Ishikawa (cell line): ENCODE measurements around the gene PVR.

Experiments
- CEBPB ChIP-seq: IDR thresholded peaks from 2 replicates; pipeline ENCODE4 v1.6.1; 2012
- CREB1 ChIP-seq: IDR thresholded peaks from 2 replicates; pipeline ENCODE4 v1.6.1; 2012; ENCODE audit warnings: low read depth
- EGR1 ChIP-seq: IDR thresholded peaks from 2 replicates; pipeline ENCODE4 v1.6.1; 2012
- EP300 ChIP-seq: IDR thresholded peaks from 2 replicates; pipeline ENCODE4 v1.6.1; 2012; ENCODE audit warnings: borderline replicate concordance
- FOXM1 ChIP-seq: IDR thresholded peaks from 2 replicates; pipeline ENCODE4 v1.6.1; 2012; ENCODE audit warnings: low read depth, borderline replicate concordance
- NFIC ChIP-seq: IDR thresholded peaks from 2 replicates; pipeline ENCODE4 v1.6.1; 2012
- RAD21 ChIP-seq: IDR thresholded peaks from 2 replicates; pipeline ENCODE4 v1.6.1; 2012; ENCODE audit warnings: low read depth
- REST ChIP-seq: IDR thresholded peaks from 2 replicates; pipeline ENCODE4 v1.6.1; 2012; ENCODE audit warnings: low read depth, mild to moderate bottlenecking
- TAF1 ChIP-seq: IDR thresholded peaks from 2 replicates; pipeline ENCODE4 v1.6.1; 2012; ENCODE audit warnings: low read depth, mild to moderate bottlenecking
- TCF12 ChIP-seq: IDR thresholded peaks from 2 replicates; pipeline ENCODE4 v1.6.1; 2012; ENCODE audit warnings: low read depth
- TEAD4 ChIP-seq: IDR thresholded peaks from 2 replicates; pipeline ENCODE4 v1.6.1; 2012
- YY1 ChIP-seq: IDR thresholded peaks from 2 replicates; pipeline ENCODE4 v1.6.1; 2012; ENCODE audit warnings: low read depth
- ZBTB7A ChIP-seq: IDR thresholded peaks from 2 replicates; pipeline ENCODE4 v1.6.1; 2012; ENCODE audit warnings: low read depth
- TF ChIP-seq, protein P1 (sequence below): IDR thresholded peaks from 2 replicates; pipeline ENCODE4 v1.6.1; 2012
- TF ChIP-seq, protein P2 (sequence below): IDR thresholded peaks from 2 replicates; pipeline ENCODE4 v1.6.1; 2012

PVR gene

DNA sequence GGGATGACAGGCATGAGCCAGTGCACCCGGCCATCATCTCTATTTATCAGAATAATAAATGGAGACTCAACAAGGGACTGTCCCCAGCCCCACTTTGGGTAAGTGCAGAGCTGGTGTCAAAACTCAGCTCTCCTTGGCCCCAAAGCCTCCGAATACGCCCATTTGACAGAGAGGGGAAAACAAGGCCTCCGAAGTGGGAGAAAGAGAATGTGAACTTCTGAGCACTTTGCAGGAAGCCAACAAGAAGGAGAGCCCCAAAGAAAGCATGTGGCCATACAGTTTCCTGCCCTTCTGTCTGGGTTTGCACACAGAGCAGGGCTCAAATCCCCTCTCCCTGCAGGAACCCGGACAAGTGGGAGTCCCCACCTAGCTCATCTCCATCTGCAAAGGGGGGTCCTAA is 56.8 kb downstream of the PVR start:
- TF ChIP-seq TAF1 (no peak), FOXM1 (no peak), YY1 (no peak), CREB1 (no peak), EP300 (no peak), ZBTB7A (no peak), EGR1 (no peak), RAD21 (no peak), TEAD4 (no peak), REST (no peak), NFIC (no peak), TCF12 (no peak), CEBPB (no peak)
- TF ChIP-seq, protein P1, sequence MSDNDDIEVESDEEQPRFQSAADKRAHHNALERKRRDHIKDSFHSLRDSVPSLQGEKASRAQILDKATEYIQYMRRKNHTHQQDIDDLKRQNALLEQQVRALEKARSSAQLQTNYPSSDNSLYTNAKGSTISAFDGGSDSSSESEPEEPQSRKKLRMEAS, result no peak
- TF ChIP-seq, protein P2, sequence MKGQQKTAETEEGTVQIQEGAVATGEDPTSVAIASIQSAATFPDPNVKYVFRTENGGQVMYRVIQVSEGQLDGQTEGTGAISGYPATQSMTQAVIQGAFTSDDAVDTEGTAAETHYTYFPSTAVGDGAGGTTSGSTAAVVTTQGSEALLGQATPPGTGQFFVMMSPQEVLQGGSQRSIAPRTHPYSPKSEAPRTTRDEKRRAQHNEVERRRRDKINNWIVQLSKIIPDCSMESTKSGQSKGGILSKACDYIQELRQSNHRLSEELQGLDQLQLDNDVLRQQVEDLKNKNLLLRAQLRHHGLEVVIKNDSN, result no peak

DNA sequence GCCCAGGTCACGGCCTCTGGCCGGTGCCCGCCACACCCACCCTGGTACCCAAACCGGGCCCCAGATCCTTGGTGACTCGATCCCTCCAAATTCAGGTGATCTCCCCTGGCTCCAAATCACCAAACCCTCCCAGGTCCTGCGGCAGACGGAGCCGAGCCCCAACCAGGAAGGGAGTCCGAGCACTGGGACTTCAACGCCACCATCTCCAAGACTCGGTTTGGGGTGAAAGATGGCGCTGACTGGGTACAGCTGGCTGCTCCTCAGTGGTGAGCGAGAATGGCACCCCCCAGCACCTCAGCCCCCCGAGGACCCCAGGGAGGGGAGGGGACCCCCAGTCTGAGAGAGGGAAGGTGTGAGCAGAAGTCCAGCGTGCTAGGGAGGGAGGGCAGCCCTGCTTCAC is 57.5 kb downstream of the PVR start:
- TF ChIP-seq EGR1 (no peak), REST (no peak), EP300 (no peak), CEBPB (no peak), FOXM1 (no peak), ZBTB7A (no peak), NFIC (no peak), CREB1 (no peak), TEAD4 (no peak), TCF12 (no peak), TAF1 (no peak), RAD21 (no peak), YY1 (no peak)
- TF ChIP-seq, protein P2, result no peak
- TF ChIP-seq, protein P1, result no peak

GRCh38 chr19:44702551-44703176 is 59.0 kb downstream of the PVR start:
- TF ChIP-seq EP300 (no peak), YY1 (no peak), ZBTB7A (no peak), TEAD4 (no peak), CEBPB (no peak), EGR1 (no peak), FOXM1 (no peak), RAD21 (no peak), TAF1 (no peak)
- TF ChIP-seq, protein P2, result no peak
- TF ChIP-seq, protein P1, result no peak

GRCh38 chr19:44703336-44704078 is 59.8 kb downstream of the PVR start:
- TF ChIP-seq YY1 (no peak), TAF1 (no peak), TCF12 (no peak), ZBTB7A (no peak), CEBPB (no peak), EGR1 (no peak), NFIC (no peak), REST (no peak), EP300 (no peak)
- TF ChIP-seq, protein P2, result no peak
- TF ChIP-seq, protein P1, result no peak
